ENCODE results near the gene PHACTR2. TPM values are rescaled to one million over a fixed set of nuclear protein-coding genes. Genes with fewer than 3 reads are reported as not detected.
"Not testable (repeated sequence)": the region's sequence is repeated elsewhere in the genome, so short reads cannot be mapped to it uniquely, and the experiment has no call there.

Gene PHACTR2
- 49.4 and 55.3 TPM in 2 replicates for polyA plus RNA-seq (2013)

DNA sequence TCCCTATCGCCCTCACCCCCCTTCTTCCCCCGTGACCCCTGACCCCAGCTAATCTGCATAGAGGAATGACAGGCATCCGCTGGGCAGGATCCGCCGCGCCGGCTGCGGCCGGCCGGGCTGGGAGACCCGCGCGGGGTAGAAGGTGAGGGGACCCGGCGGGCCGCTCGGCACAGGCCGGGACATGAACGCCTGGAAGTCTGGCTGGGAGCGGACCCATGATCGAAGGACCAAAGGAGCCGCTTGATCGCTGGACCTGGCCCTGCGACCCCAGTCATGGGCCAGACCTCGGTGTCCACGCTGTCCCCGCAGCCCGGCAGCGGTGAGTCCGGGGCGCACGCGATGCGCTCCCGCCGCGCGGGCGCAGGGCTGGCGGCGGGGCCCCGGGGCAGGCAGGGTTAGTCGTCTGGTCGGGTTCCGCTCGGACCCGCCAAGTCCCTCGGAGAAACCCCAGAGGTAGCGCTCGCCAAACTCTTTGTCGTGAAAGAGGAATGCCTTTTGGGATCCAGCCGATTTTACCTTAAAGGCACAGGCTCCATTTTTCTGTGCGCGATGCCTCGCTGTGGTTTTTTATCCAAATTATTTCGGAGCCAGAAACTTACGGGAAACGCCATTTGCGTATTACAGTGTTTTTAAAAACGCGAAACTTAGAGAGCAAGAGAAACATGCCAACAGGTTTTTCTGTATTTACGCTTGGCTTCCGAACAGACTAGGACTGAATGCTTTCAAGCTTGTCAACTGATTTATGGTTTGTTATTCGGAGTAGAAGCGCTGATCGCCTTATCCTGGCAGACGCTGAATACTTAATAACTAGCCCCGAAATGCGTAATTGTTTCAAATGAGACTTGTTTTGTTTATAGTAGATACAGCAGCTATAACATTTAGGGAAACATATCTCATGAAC, at the start of gene PHACTR2:
TSS of gene PHACTR2 (plus strand) at position 75 of the 901 bp plus-strand sequence. CDS start at position 274, 199 bp downstream.
- WGBS (ENCODE audit: extremely low coverage, insufficient coverage, insufficient read length), result no CpG with 5 or more reads among the region's 69 CpGs
- H2AFZ ChIP-seq (ENCODE audit: insufficient read depth, low read length, poor library complexity), result peak within 1 kb of the TSS; percentile 85

GRCh38 chr6:143629104-143630080, 48.4 kb upstream of the PHACTR2 start:
- Histone ChIP-seq H3K9me3 (ENCODE audit: insufficient read depth, low read depth, low read length) (no peaks in the 10 kb centered on the region), H4K8ac (ENCODE audit: low read depth, low read length) (no peak overlapping the region), H3K27me3 (ENCODE audit: insufficient read depth, low read length) (no peaks in the 10 kb centered on the region), H4K91ac (ENCODE audit: low read depth, low read length) (no peak overlapping the region), H2BK5ac (ENCODE audit: low read depth, low read length, poor library complexity) (no peak overlapping the region), H3K18ac (ENCODE audit: low read length) (no peak overlapping the region), H3K4me2 (ENCODE audit: low read length) (no peak overlapping the region), H2AFZ (ENCODE audit: insufficient read depth, low read length, poor library complexity) (no peak overlapping the region), H3K9ac (ENCODE audit: low read length) (no peak overlapping the region), H4K12ac (ENCODE audit: low read depth, low read length) (no peak overlapping the region), H3K4me3 (ENCODE audit: low read depth, low read length) (no peak overlapping the region), H3K79me1 (ENCODE audit: low read length) (no peaks in the 10 kb centered on the region), H3K4me1 (ENCODE audit: control insufficient read depth in 1 of 2, insufficient read depth in 2 of 2, low read length in 2 of 2) (no peaks in the 10 kb centered on the region), H3K23ac (ENCODE audit: low read length) (no peak overlapping the region), H3K14ac (ENCODE audit: low read length) (no peak overlapping the region), H3K79me2 (ENCODE audit: control insufficient read depth, insufficient read depth, low read length, poor library complexity) (no peaks in the 10 kb centered on the region), H2BK120ac (ENCODE audit: insufficient read depth, low read length, poor library complexity) (no peak overlapping the region), H3K4ac (ENCODE audit: low read depth, low read length) (no peak overlapping the region), H2BK12ac (ENCODE audit: low read length) (no peak overlapping the region), H2AK5ac (ENCODE audit: low read length) (no peak overlapping the region), H3K27ac (ENCODE audit: low read depth, low read length) (no peak overlapping the region), H3K36me3 (ENCODE audit: control insufficient read depth in 1 of 2, insufficient read depth in 2 of 2, low read length in 2 of 2) (no peaks in the 10 kb centered on the region)
- DNase-seq, result no peak
- no CpG with 5 or more reads among the region's 12 CpGs for WGBS (ENCODE audit: extremely low coverage, insufficient coverage, insufficient read length)

More for the DNA sequence above, at the start of gene PHACTR2:
- Histone ChIP-seq H3K4me2 (ENCODE audit: low read length) (peak within 1 kb of the TSS; percentile 67), H3K23ac (ENCODE audit: low read length) (no peak within 1 kb of the TSS), H2BK120ac (ENCODE audit: insufficient read depth, low read length, poor library complexity) (peak within 1 kb of the TSS; percentile 92), H3K9me3 (ENCODE audit: insufficient read depth, low read depth, low read length) (no peaks in the 10 kb centered on the region), H3K18ac (ENCODE audit: low read length) (peak within 1 kb of the TSS; percentile 94), H3K27me3 (ENCODE audit: insufficient read depth, low read length) (no peaks in the 10 kb centered on the region), H3K79me2 (ENCODE audit: control insufficient read depth, insufficient read depth, low read length, poor library complexity) (peaks cover 8% of the 10 kb centered on the region), H3K36me3 (ENCODE audit: control insufficient read depth in 1 of 2, insufficient read depth in 2 of 2, low read length in 2 of 2) (peaks cover 0 to 3% of the 10 kb centered on the region in 2 experiments), H4K8ac (ENCODE audit: low read depth, low read length) (peak within 1 kb of the TSS; percentile 89), H2BK12ac (ENCODE audit: low read length) (peak within 1 kb of the TSS; percentile 37), H3K27ac (ENCODE audit: low read depth, low read length) (peak within 1 kb of the TSS; percentile 100), H4K12ac (ENCODE audit: low read depth, low read length) (peak within 1 kb of the TSS; percentile 67), H4K91ac (ENCODE audit: low read depth, low read length) (peak within 1 kb of the TSS; percentile 94), H3K14ac (ENCODE audit: low read length) (peak within 1 kb of the TSS; percentile 86), H2AK5ac (ENCODE audit: low read length) (no peak within 1 kb of the TSS), H3K79me1 (ENCODE audit: low read length) (peaks cover 15% of the 10 kb centered on the region), H3K4me3 (ENCODE audit: low read depth, low read length) (peak within 1 kb of the TSS; percentile 95), H3K4ac (ENCODE audit: low read depth, low read length) (peak within 1 kb of the TSS; percentile 69), H2BK5ac (ENCODE audit: low read depth, low read length, poor library complexity) (peak within 1 kb of the TSS; percentile 97), H3K4me1 (ENCODE audit: control insufficient read depth in 1 of 2, insufficient read depth in 2 of 2, low read length in 2 of 2) (peaks cover 6 to 11% of the 10 kb centered on the region in 2 experiments), H3K9ac (ENCODE audit: low read length) (peak within 1 kb of the TSS; percentile 95)
- peak; percentile 28 to 58 for DNase-seq

- H4K8ac ChIP-seq (ENCODE audit: low read depth, low read length); H2BK5ac ChIP-seq (ENCODE audit: low read depth, low read length, poor library complexity); H3K79me2 ChIP-seq (ENCODE audit: control insufficient read depth, insufficient read depth, low read length, poor library complexity); H3K36me3 ChIP-seq (ENCODE audit: control insufficient read depth in 1 of 2, insufficient read depth in 2 of 2, low read length in 2 of 2); H3K4me1 ChIP-seq (ENCODE audit: control insufficient read depth in 1 of 2, insufficient read depth in 2 of 2, low read length in 2 of 2); H3K23ac ChIP-seq (ENCODE audit: low read length); H3K18ac ChIP-seq (ENCODE audit: low read length); H3K14ac ChIP-seq (ENCODE audit: low read length); H3K9ac ChIP-seq (ENCODE audit: low read length); H3K27ac ChIP-seq (ENCODE audit: low read depth, low read length); H4K12ac ChIP-seq (ENCODE audit: low read depth, low read length); H3K4ac ChIP-seq (ENCODE audit: low read depth, low read length); H2BK12ac ChIP-seq (ENCODE audit: low read length); H2BK120ac ChIP-seq (ENCODE audit: insufficient read depth, low read length, poor library complexity); H3K79me1 ChIP-seq (ENCODE audit: low read length); DNase-seq; H3K9me3 ChIP-seq (ENCODE audit: insufficient read depth, low read depth, low read length); H3K27me3 ChIP-seq (ENCODE audit: insufficient read depth, low read length); H2AK5ac ChIP-seq (ENCODE audit: low read length); H4K91ac ChIP-seq (ENCODE audit: low read depth, low read length); H3K4me3 ChIP-seq (ENCODE audit: low read depth, low read length); H3K4me2 ChIP-seq (ENCODE audit: low read length); H2AFZ ChIP-seq (ENCODE audit: insufficient read depth, low read length, poor library complexity): not testable (repeated sequence)
- WGBS (ENCODE audit: extremely low coverage, insufficient coverage, insufficient read length), result no CpG with 5 or more reads among the region's 4 CpGs
These were observed 46.6 kb upstream of the PHACTR2 start for GRCh38 chr6:143631196-143631595.

DNA sequence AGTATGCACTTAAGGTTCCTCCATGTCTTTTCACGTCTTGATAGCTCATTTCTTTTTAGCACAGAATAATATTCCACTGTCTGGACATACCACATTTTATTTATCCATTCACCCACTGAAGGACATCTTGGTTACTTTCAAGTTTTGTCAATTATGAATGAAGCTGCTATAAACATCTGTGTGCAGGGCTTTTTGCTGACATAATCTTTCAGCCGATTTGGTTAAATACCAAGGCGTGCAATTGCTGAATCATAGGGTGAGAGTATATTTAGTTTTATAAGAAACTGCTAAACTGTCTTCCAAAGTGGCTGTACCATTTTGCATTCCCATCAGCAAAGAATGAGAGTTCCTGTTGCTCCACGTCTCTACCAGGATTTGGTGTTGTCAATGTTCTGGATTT, 44.9 kb upstream of the PHACTR2 start:
- Histone ChIP-seq H3K4me2 (ENCODE audit: low read length) (no peak overlapping the region), H3K27ac (ENCODE audit: low read depth, low read length) (no peak overlapping the region), H3K18ac (ENCODE audit: low read length) (no peak overlapping the region), H2AK5ac (ENCODE audit: low read length) (no peak overlapping the region), H3K4me3 (ENCODE audit: low read depth, low read length) (no peak overlapping the region), H2BK120ac (ENCODE audit: insufficient read depth, low read length, poor library complexity) (no peak overlapping the region), H4K12ac (ENCODE audit: low read depth, low read length) (no peak overlapping the region), H3K27me3 (ENCODE audit: insufficient read depth, low read length) (no peaks in the 10 kb centered on the region), H2BK12ac (ENCODE audit: low read length) (no peak overlapping the region), H3K4ac (ENCODE audit: low read depth, low read length) (no peak overlapping the region), H4K8ac (ENCODE audit: low read depth, low read length) (no peak overlapping the region), H3K4me1 (ENCODE audit: control insufficient read depth in 1 of 2, insufficient read depth in 2 of 2, low read length in 2 of 2) (no peaks in the 10 kb centered on the region), H2BK5ac (ENCODE audit: low read depth, low read length, poor library complexity) (no peak overlapping the region), H3K9ac (ENCODE audit: low read length) (no peak overlapping the region), H3K36me3 (ENCODE audit: control insufficient read depth in 1 of 2, insufficient read depth in 2 of 2, low read length in 2 of 2) (no peaks in the 10 kb centered on the region), H2AFZ (ENCODE audit: insufficient read depth, low read length, poor library complexity) (no peak overlapping the region), H3K9me3 (ENCODE audit: insufficient read depth, low read depth, low read length) (no peaks in the 10 kb centered on the region), H3K14ac (ENCODE audit: low read length) (no peak overlapping the region), H4K91ac (ENCODE audit: low read depth, low read length) (no peak overlapping the region), H3K23ac (ENCODE audit: low read length) (no peak overlapping the region), H3K79me1 (ENCODE audit: low read length) (no peaks in the 10 kb centered on the region), H3K79me2 (ENCODE audit: control insufficient read depth, insufficient read depth, low read length, poor library complexity) (no peaks in the 10 kb centered on the region)
- WGBS (ENCODE audit: extremely low coverage, insufficient coverage, insufficient read length), result no CpG with 5 or more reads among the region's 4 CpGs
- DNase-seq, result no peak

Measured in trophoblast cell (in vitro differentiated cells and primary cell).